Neutrophil (primary cell): ENCODE data around the gene CLMN.

Experiments
- H3K27ac ChIP-seq: fragments of 200-600 bp; sonication (generic); 2 replicates; pipeline ENCODE4 v1.5.1; 2016; ENCODE audit warnings: mild to moderate bottlenecking, moderate library complexity
- H3K27me3 ChIP-seq: fragments of 200-600 bp; sonication (generic); 2 replicates; pipeline ENCODE4 v1.6.0; 2016; ENCODE audit warnings: mild to moderate bottlenecking
- H3K36me3 ChIP-seq: fragments of 200-600 bp; sonication (generic); 2 replicates; pipeline ENCODE4 v1.5.1; 2017
- H3K4me1 ChIP-seq, 2 experiments: fragments of 200-600 bp in 1 of 2; sonication (generic) in 1 of 2; 1 replicate in 1 of 2; 2 replicates in 1 of 2; pipeline versions ENCODE4 v1.5.1 to v1.6.1; 2013 to 2016; ENCODE audit warnings: low read depth in 1 of 2, low read length in 1 of 2, mild to moderate bottlenecking in 1 of 2, moderate library complexity in 1 of 2; ENCODE audit not compliant: control insufficient read depth in 1 of 2, insufficient read depth in 1 of 2
- H3K4me3 ChIP-seq, 2 experiments: fragments of 200-600 bp in 1 of 2; sonication (generic) in 1 of 2; 1 replicate in 1 of 2; 2 replicates in 1 of 2; pipeline ENCODE4 v1.5.1; 2013 to 2016; ENCODE audit warnings: low read depth in 1 of 2, low read length in 1 of 2, mild to moderate bottlenecking in 1 of 2, moderate library complexity in 1 of 2
- H3K9me3 ChIP-seq: fragments of 200-600 bp; sonication (generic); 2 replicates; pipeline ENCODE4 v1.5.1; 2016
- CTCF ChIP-seq: fragments of 200-600 bp; sonication (generic); IDR thresholded peaks from 2 replicates; pipeline ENCODE4 v1.5.1; 2016; ENCODE audit warnings: antibody characterized with exemption

CLMN gene

GRCh38 chr14:95265106-95266094 is 54.3 kb downstream of the CLMN start:
- Histone ChIP-seq H3K4me1 (no peaks in the 10 kb centered on the region), H3K36me3 (no peaks in the 10 kb centered on the region), H3K27ac (no peak overlapping the region), H3K9me3 (no peaks in the 10 kb centered on the region), H3K4me3 (no peak overlapping the region), H3K27me3 (no peaks in the 10 kb centered on the region)
- TF ChIP-seq CTCF = no peak

- no peak for TF ChIP-seq CTCF
- Histone ChIP-seq H3K4me1 (no peaks in the 10 kb centered on the region), H3K9me3 (no peaks in the 10 kb centered on the region), H3K27me3 (no peaks in the 10 kb centered on the region), H3K27ac (no peak overlapping the region), H3K4me3 (no peak overlapping the region), H3K36me3 (no peaks in the 10 kb centered on the region)
Measured at GRCh38 chr14:95264271-95264973, 55.3 kb downstream of the CLMN start.

GRCh38 chr14:95263527-95264231 is 56.0 kb downstream of the CLMN start:
- H3K36me3 ChIP-seq = no peaks in the 10 kb centered on the region
- H3K9me3 ChIP-seq = no peaks in the 10 kb centered on the region
- TF ChIP-seq CTCF = no peak
- H3K27ac ChIP-seq = no peak overlapping the region
- H3K27me3 ChIP-seq = no peaks in the 10 kb centered on the region
- no peaks in the 10 kb centered on the region for H3K4me1 ChIP-seq
- H3K4me3 ChIP-seq = no peak overlapping the region

- no peaks in the 10 kb centered on the region for H3K27me3 ChIP-seq
- no peaks in the 10 kb centered on the region for H3K9me3 ChIP-seq
- H3K27ac ChIP-seq = no peak overlapping the region
- no peaks in the 10 kb centered on the region for H3K4me1 ChIP-seq
- no peak for TF ChIP-seq CTCF
- H3K36me3 ChIP-seq = no peaks in the 10 kb centered on the region
- H3K4me3 ChIP-seq = no peak overlapping the region
Measured at GRCh38 chr14:95262511-95262891, 57.2 kb downstream of the CLMN start.

- no peak overlapping the region for H3K27ac ChIP-seq
Measured at GRCh38 chr14:95261616-95262510, 57.8 kb downstream of the CLMN start.

More at GRCh38 chr14:95261616-95262510, 57.8 kb downstream of the CLMN start:
- Histone ChIP-seq H3K4me3 (no peak overlapping the region), H3K9me3 (no peaks in the 10 kb centered on the region), H3K36me3 (no peaks in the 10 kb centered on the region), H3K4me1 (no peaks in the 10 kb centered on the region), H3K27me3 (no peaks in the 10 kb centered on the region)
- no peak for TF ChIP-seq CTCF
